ENCODE results near the gene LRP6.

GRCh38 chr12:12229556-12230092 lies 37.2 kb downstream of the LRP6 start:
- TF ChIP-seq, protein P1, sequence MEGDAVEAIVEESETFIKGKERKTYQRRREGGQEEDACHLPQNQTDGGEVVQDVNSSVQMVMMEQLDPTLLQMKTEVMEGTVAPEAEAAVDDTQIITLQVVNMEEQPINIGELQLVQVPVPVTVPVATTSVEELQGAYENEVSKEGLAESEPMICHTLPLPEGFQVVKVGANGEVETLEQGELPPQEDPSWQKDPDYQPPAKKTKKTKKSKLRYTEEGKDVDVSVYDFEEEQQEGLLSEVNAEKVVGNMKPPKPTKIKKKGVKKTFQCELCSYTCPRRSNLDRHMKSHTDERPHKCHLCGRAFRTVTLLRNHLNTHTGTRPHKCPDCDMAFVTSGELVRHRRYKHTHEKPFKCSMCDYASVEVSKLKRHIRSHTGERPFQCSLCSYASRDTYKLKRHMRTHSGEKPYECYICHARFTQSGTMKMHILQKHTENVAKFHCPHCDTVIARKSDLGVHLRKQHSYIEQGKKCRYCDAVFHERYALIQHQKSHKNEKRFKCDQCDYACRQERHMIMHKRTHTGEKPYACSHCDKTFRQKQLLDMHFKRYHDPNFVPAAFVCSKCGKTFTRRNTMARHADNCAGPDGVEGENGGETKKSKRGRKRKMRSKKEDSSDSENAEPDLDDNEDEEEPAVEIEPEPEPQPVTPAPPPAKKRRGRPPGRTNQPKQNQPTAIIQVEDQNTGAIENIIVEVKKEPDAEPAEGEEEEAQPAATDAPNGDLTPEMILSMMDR (IDR thresholded peaks at IDR 0.05), result no peak
- no peak for TF ChIP-seq POLR2A (IDR thresholded peaks at IDR 0.05)
